Immature natural killer cell (primary cell): ENCODE measurements around the gene ACTRT2. TPM values are rescaled to one million over a fixed set of nuclear protein-coding genes. Genes with fewer than 3 reads are reported as not detected.

Experiments
- DNase-seq, 3 donors: peaks; one replicate each; pipeline ENCODE4 v3.0.0; 2022; ENCODE audit warnings: mixed read lengths in 1 of 3
- H3K27ac Mint-ChIP-seq, 6 donors: one replicate each; pipeline ENCODE4 v1.8.0; 2020; ENCODE audit warnings: mixed read lengths in 6 of 6, mild to moderate bottlenecking in 5 of 6, inconsistent platforms in 4 of 6, moderate library complexity in 3 of 6
- H3K27me3 Mint-ChIP-seq, 3 donors: one replicate each; pipeline ENCODE4 v1.8.0; 2020 to 2021; ENCODE audit warnings: low read depth in 3 of 3, mild to moderate bottlenecking in 3 of 3, mixed read lengths in 3 of 3, moderate library complexity in 3 of 3, inconsistent platforms in 1 of 3
- H3K36me3 Mint-ChIP-seq, 3 donors: one replicate each; pipeline ENCODE4 v1.8.0; 2020; ENCODE audit warnings: mixed read lengths in 3 of 3, inconsistent platforms in 2 of 3, mild to moderate bottlenecking in 2 of 3
- H3K4me1 Mint-ChIP-seq, 2 donors: one replicate each; pipeline ENCODE4 v1.8.0; 2020; ENCODE audit warnings: inconsistent platforms in 2 of 2, mild to moderate bottlenecking in 2 of 2, mixed read lengths in 2 of 2, moderate library complexity in 1 of 2
- H3K4me3 Mint-ChIP-seq, 5 donors: one replicate each; pipeline ENCODE4 v1.8.0; 2020; ENCODE audit warnings: mild to moderate bottlenecking in 5 of 5, mixed read lengths in 5 of 5, inconsistent platforms in 3 of 5, moderate library complexity in 3 of 5
- H3K9me3 Mint-ChIP-seq, 6 donors: one replicate each; pipeline ENCODE4 v1.8.0; 2020; ENCODE audit warnings: mild to moderate bottlenecking in 6 of 6, mixed read lengths in 6 of 6, inconsistent platforms in 4 of 6, moderate library complexity in 3 of 6
- polyA plus RNA-seq, 3 donors: library from polyadenylated mRNA; unstranded; fragments of 300-500 nt; fragmentation: Illumina TruSeq; gene quantifications; one replicate each; pipeline ENCODE4 v1.2.3, GENCODE V29; 2021

ACTRT2 gene
- polyA plus RNA-seq, 3 donors from 2014 or later, result not detected

GRCh38 chr1:3022976-3023375 is 1.7 kb downstream of the ACTRT2 start:
- H3K36me3 Mint-ChIP-seq, result no peaks in the 10 kb centered on the region
- no peak overlapping the region for H3K27ac Mint-ChIP-seq
- no peak overlapping the region for H3K4me3 Mint-ChIP-seq
- DNase-seq, result no peak
- H3K9me3 Mint-ChIP-seq, result no peaks in the 10 kb centered on the region
- H3K4me1 Mint-ChIP-seq, result no peaks in the 10 kb centered on the region
- peaks cover 0 to 2% (median 2%) of the 10 kb centered on the region in 3 donors for H3K27me3 Mint-ChIP-seq

- no peak for DNase-seq
- Mint-ChIP-seq H3K4me1 (no peaks in the 10 kb centered on the region), H3K4me3 (no peak overlapping the region), H3K36me3 (no peaks in the 10 kb centered on the region), H3K27ac (no peak overlapping the region), H3K27me3 (peaks cover 0 to 5% (median 0%) of the 10 kb centered on the region in 3 donors), H3K9me3 (no peaks in the 10 kb centered on the region)
Measured at GRCh38 chr1:3024019-3024418, 2.8 kb downstream of the ACTRT2 start.

GRCh38 chr1:3024588-3024987 is 3.3 kb downstream of the ACTRT2 start:
- Mint-ChIP-seq H3K4me1 (no peaks in the 10 kb centered on the region), H3K27me3 (peaks cover 0 to 5% (median 0%) of the 10 kb centered on the region in 3 donors), H3K9me3 (no peaks in the 10 kb centered on the region), H3K4me3 (no peak overlapping the region), H3K36me3 (no peaks in the 10 kb centered on the region), H3K27ac (no peak overlapping the region)
- no peak for DNase-seq

- no peak overlapping the region for H3K4me3 Mint-ChIP-seq
- no peaks in the 10 kb centered on the region for H3K9me3 Mint-ChIP-seq
- no peak for DNase-seq
- H3K4me1 Mint-ChIP-seq, result no peaks in the 10 kb centered on the region
- H3K36me3 Mint-ChIP-seq, result no peaks in the 10 kb centered on the region
- peaks cover 0 to 5% (median 0%) of the 10 kb centered on the region in 3 donors for H3K27me3 Mint-ChIP-seq
- H3K27ac Mint-ChIP-seq, result no peak overlapping the region
Measured at GRCh38 chr1:3026124-3026523, 4.9 kb downstream of the ACTRT2 start.

GRCh38 chr1:3026581-3027391 is 5.5 kb downstream of the ACTRT2 start:
- H3K4me3 Mint-ChIP-seq, result no peak overlapping the region
- H3K9me3 Mint-ChIP-seq, result no peaks in the 10 kb centered on the region
- H3K36me3 Mint-ChIP-seq, result no peaks in the 10 kb centered on the region
- no peaks in the 10 kb centered on the region for H3K4me1 Mint-ChIP-seq
- no peak overlapping the region for H3K27ac Mint-ChIP-seq
- peaks cover 0 to 5% (median 0%) of the 10 kb centered on the region in 3 donors for H3K27me3 Mint-ChIP-seq
- no peak for DNase-seq

GRCh38 chr1:3027611-3028371 is 6.5 kb downstream of the ACTRT2 start:
- no peak overlapping the region for H3K27ac Mint-ChIP-seq
- H3K36me3 Mint-ChIP-seq, result no peaks in the 10 kb centered on the region
- no peaks in the 10 kb centered on the region for H3K4me1 Mint-ChIP-seq
- peaks cover 0 to 5% (median 0%) of the 10 kb centered on the region in 3 donors for H3K27me3 Mint-ChIP-seq
- H3K4me3 Mint-ChIP-seq, result no peak overlapping the region
- no peak for DNase-seq
- no peaks in the 10 kb centered on the region for H3K9me3 Mint-ChIP-seq

- DNase-seq, result no peak
Measured at GRCh38 chr1:3028531-3029282, 7.4 kb downstream of the ACTRT2 start.

GRCh38 chr1:3029481-3029961 is 8.3 kb downstream of the ACTRT2 start:
- Mint-ChIP-seq H3K36me3 (no peaks in the 10 kb centered on the region), H3K4me1 (no peaks in the 10 kb centered on the region), H3K27ac (no peak overlapping the region), H3K27me3 (peaks cover 0 to 2% (median 0%) of the 10 kb centered on the region in 3 donors), H3K4me3 (no peak overlapping the region), H3K9me3 (no peaks in the 10 kb centered on the region)
- DNase-seq, result no peak

More at GRCh38 chr1:3028531-3029282, 7.4 kb downstream of the ACTRT2 start:
- Mint-ChIP-seq H3K36me3 (no peaks in the 10 kb centered on the region), H3K4me1 (no peaks in the 10 kb centered on the region), H3K27ac (no peak overlapping the region), H3K9me3 (no peaks in the 10 kb centered on the region), H3K27me3 (peaks cover 0 to 2% (median 0%) of the 10 kb centered on the region in 3 donors), H3K4me3 (no peak overlapping the region)

GRCh38 chr1:3029991-3030662 is 8.9 kb downstream of the ACTRT2 start:
- H3K4me1 Mint-ChIP-seq, result no peaks in the 10 kb centered on the region
- H3K27me3 Mint-ChIP-seq, result peaks cover 0 to 2% (median 0%) of the 10 kb centered on the region in 3 donors
- H3K4me3 Mint-ChIP-seq, result no peak overlapping the region
- H3K27ac Mint-ChIP-seq, result no peak overlapping the region
- no peaks in the 10 kb centered on the region for H3K9me3 Mint-ChIP-seq
- no peaks in the 10 kb centered on the region for H3K36me3 Mint-ChIP-seq
- DNase-seq, result no peak

- no peak overlapping the region for H3K4me3 Mint-ChIP-seq
- H3K4me1 Mint-ChIP-seq, result no peaks in the 10 kb centered on the region
- no peak for DNase-seq
Measured at GRCh38 chr1:3030663-3031381, 9.6 kb downstream of the ACTRT2 start.

GRCh38 chr1:3031401-3032221 is 10.3 kb downstream of the ACTRT2 start:
- H3K4me1 Mint-ChIP-seq, result no peaks in the 10 kb centered on the region
- H3K27ac Mint-ChIP-seq, result no peak overlapping the region
- no peak overlapping the region for H3K4me3 Mint-ChIP-seq
- DNase-seq, result no peak
- no peaks in the 10 kb centered on the region for H3K36me3 Mint-ChIP-seq
- no peaks in the 10 kb centered on the region for H3K9me3 Mint-ChIP-seq
- H3K27me3 Mint-ChIP-seq, result peaks cover 0 to 4% (median 0%) of the 10 kb centered on the region in 3 donors

More at GRCh38 chr1:3030663-3031381, 9.6 kb downstream of the ACTRT2 start:
- Mint-ChIP-seq H3K36me3 (no peaks in the 10 kb centered on the region), H3K27ac (no peak overlapping the region), H3K27me3 (peaks cover 0 to 4% (median 0%) of the 10 kb centered on the region in 3 donors), H3K9me3 (no peaks in the 10 kb centered on the region)

- no peak overlapping the region for H3K27ac Mint-ChIP-seq
- H3K4me3 Mint-ChIP-seq, result no peak overlapping the region
- H3K4me1 Mint-ChIP-seq, result no peaks in the 10 kb centered on the region
- H3K27me3 Mint-ChIP-seq, result peaks cover 0 to 4% (median 0%) of the 10 kb centered on the region in 3 donors
- no peaks in the 10 kb centered on the region for H3K36me3 Mint-ChIP-seq
- H3K9me3 Mint-ChIP-seq, result no peaks in the 10 kb centered on the region
- DNase-seq, result no peak
Measured at GRCh38 chr1:3032371-3033039, 11.2 kb downstream of the ACTRT2 start.
